ENCODE data around the gene IL10. TPM values are rescaled to one million over a fixed set of nuclear protein-coding genes. Genes with fewer than 3 reads are reported as not detected.
"Not testable (repeated sequence)": the region's sequence is repeated elsewhere in the genome, so short reads cannot be mapped to it uniquely, and the experiment has no call there.

The IL10 gene
- total RNA-seq, 4 donors from 2014 or later, result 0.49 to 1.6 (median 1.0) TPM; not detected in 1

- Histone ChIP-seq H3K9me3 (no peaks in the 10 kb centered on the region), H3K27me3 (peaks cover 7% of the 10 kb centered on the region), H3K4me1 (no peaks in the 10 kb centered on the region), H3K27ac (no peak overlapping the region), H3K36me3 (no peaks in the 10 kb centered on the region), H3K4me3 (no peak overlapping the region)
- TF ChIP-seq POLR2A (IDR thresholded peaks at IDR 0.05) (no peak), POLR2AphosphoS5 (IDR thresholded peaks at IDR 0.05) (no peak), EP300 (IDR thresholded peaks at IDR 0.05) (no peak), CTCF (IDR thresholded peaks at IDR 0.05) (no peak)
- WGBS, result 58% methylated on average over 2 of the region's 2 CpGs
- no peak for DNase-seq (ENCODE audit: low spot score in 2 of 2)
These were observed 7.3 kb upstream of the IL10 start for GRCh38 chr1:206779638-206780037.

- H3K27me3 ChIP-seq, result peaks cover 14% of the 10 kb centered on the region
- 55% methylated on average over 6 of the region's 6 CpGs for WGBS
- not testable (repeated sequence) for H3K36me3 ChIP-seq; H3K4me3 ChIP-seq; H3K4me1 ChIP-seq; H3K9me3 ChIP-seq; H3K27ac ChIP-seq; DNase-seq (ENCODE audit: low spot score in 2 of 2)
These were observed 6.6 kb upstream of the IL10 start for GRCh38 chr1:206778911-206779310.

- TF ChIP-seq EP300 (IDR thresholded peaks at IDR 0.05) (no peak), POLR2AphosphoS5 (IDR thresholded peaks at IDR 0.05) (no peak)
- no peaks in the 10 kb centered on the region for H3K4me1 ChIP-seq
- WGBS, result 98% methylated on average over 6 of the region's 7 CpGs
- no peak overlapping the region for H3K27ac ChIP-seq
- DNase-seq (ENCODE audit: low spot score in 2 of 2), result no peak
- H3K4me3 ChIP-seq, result no peak overlapping the region
- H3K27me3 ChIP-seq, result peaks cover 21% of the 10 kb centered on the region
- no peaks in the 10 kb centered on the region for H3K9me3 ChIP-seq
- no peaks in the 10 kb centered on the region for H3K36me3 ChIP-seq
These were observed 5.7 kb upstream of the IL10 start for GRCh38 chr1:206778031-206778430.

GRCh38 chr1:206776229-206776628 is 3.9 kb upstream of the IL10 start:
- Histone ChIP-seq H3K36me3 (no peaks in the 10 kb centered on the region), H3K27ac (no peak overlapping the region), H3K4me3 (no peak overlapping the region), H3K9me3 (no peaks in the 10 kb centered on the region), H3K27me3 (peaks cover 25% of the 10 kb centered on the region), H3K4me1 (peaks cover under 1% of the 10 kb centered on the region)
- TF ChIP-seq CTCF (IDR thresholded peaks at IDR 0.05) (no peak), POLR2AphosphoS5 (IDR thresholded peaks at IDR 0.05) (no peak), EP300 (IDR thresholded peaks at IDR 0.05) (no peak), POLR2A (IDR thresholded peaks at IDR 0.05) (no peak)
- 57% methylated on average over 3 of the region's 4 CpGs for WGBS
- no peak for DNase-seq (ENCODE audit: low spot score in 2 of 2)

- WGBS, result 75% methylated on average over 3 of the region's 3 CpGs
- Histone ChIP-seq H3K4me3 (no peak overlapping the region), H3K36me3 (no peaks in the 10 kb centered on the region), H3K27me3 (peaks cover 25% of the 10 kb centered on the region), H3K4me1 (peaks cover 4% of the 10 kb centered on the region), H3K9me3 (no peaks in the 10 kb centered on the region), H3K27ac (no peak overlapping the region)
- TF ChIP-seq POLR2A (IDR thresholded peaks at IDR 0.05) (no peak), CTCF (IDR thresholded peaks at IDR 0.05) (no peak), EP300 (IDR thresholded peaks at IDR 0.05) (no peak), POLR2AphosphoS5 (IDR thresholded peaks at IDR 0.05) (no peak)
- no peak for DNase-seq (ENCODE audit: low spot score in 2 of 2)
These were observed 1.8 kb upstream of the IL10 start for GRCh38 chr1:206774093-206774492.

- Histone ChIP-seq H3K9me3 (no peaks in the 10 kb centered on the region), H3K27ac (no peak overlapping the region), H3K4me3 (peak overlapping the region; percentile 12), H3K36me3 (no peaks in the 10 kb centered on the region), H3K4me1 (peaks cover 4% of the 10 kb centered on the region), H3K27me3 (peaks cover 25% of the 10 kb centered on the region)
- WGBS, result 52% methylated on average over 4 of the region's 4 CpGs
- no peak for DNase-seq (ENCODE audit: low spot score in 2 of 2)
- TF ChIP-seq EP300 (IDR thresholded peaks at IDR 0.05), result no peak
- TF ChIP-seq POLR2AphosphoS5 (IDR thresholded peaks at IDR 0.05), result no peak
- no peak for TF ChIP-seq CTCF (IDR thresholded peaks at IDR 0.05)
- no peak for TF ChIP-seq POLR2A (IDR thresholded peaks at IDR 0.05)
These were observed 979 bp downstream of the IL10 start for GRCh38 chr1:206771338-206771692.

Data from suprapubic skin (tissue), 4 donors.